Measurements from ENCODE around the gene RSRC2.
"Not testable (repeated sequence)": the region's sequence is repeated elsewhere in the genome, so short reads cannot be mapped to it uniquely, and the experiment has no call there.

RSRC2 gene

DNA sequence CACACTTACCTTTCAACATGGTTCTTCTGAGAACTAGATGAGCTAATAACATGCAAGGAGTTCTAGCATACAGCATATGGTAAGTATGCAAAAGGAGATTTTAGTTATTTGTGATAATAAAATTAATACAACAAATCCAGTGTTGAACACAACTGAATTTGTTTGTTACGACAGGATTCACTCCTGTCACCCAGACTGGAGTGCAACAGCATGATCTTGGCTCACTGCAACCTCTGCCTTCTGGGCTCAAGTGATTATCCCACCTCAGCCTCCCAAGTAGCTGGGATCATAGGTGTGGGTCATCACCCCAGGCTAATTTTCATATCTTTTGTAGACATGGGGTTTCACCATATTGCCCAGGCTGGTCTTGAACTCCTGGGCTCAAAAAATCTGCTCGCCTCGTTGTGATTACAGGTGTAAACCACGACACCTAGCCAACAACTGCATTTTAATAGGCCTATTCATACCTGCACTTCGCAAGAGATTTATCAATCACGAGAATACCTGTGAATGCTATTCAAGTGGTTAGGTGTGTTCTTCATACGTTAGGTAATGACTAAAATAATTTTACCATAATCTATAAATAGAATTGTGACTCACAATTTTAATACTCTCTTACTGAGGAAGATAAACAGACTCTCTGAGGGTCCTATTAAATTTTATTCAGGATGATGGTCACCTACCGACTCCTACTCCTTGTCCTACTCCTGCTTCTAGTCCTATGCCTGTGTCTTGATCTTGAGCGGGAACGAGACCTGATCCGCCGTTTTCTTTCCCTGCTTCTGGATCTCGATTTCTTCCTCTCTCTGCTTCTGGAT lies 10.0 kb downstream of the RSRC2 start:
- DNase-seq, result no peak

DNA sequence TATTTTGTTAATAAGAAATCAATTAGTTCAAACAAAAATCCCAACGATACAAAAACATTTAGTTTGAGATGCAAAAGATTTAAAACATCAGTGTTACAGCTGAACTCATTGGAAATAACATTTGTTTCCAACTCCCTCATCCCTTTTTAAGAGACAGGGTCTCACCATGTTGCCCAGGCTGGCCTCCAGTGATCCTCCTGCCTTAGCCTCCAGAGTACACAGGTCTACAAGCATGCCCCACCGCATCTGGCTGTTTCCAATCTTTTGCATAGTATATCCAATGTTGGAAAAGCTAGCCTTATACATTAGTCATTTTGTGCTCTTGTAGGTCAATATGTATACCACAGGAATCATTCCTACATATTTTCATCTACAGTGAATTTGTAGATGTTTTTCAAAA lies 11.5 kb downstream of the RSRC2 start:
- no peak for DNase-seq

DNA sequence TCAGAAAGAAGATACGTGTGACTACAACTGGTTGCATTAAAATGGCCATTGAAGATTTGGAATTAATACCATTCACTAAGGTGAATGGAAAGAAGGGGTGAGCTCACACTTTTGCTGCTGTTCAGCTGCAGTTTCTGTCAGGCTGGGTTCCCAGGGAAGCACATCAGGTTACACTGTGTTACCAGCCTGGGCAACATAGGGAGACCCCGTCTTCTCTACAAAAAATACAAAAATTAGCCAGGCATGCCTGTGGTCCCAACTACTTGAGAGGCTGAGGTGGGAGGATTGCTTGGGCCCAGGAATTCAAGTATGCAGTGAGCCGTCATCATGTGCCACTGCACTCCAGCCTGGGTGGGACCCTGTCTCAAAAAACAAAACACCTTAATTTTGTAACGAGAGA lies 13.1 kb downstream of the RSRC2 start:
- no peak for DNase-seq

DNA sequence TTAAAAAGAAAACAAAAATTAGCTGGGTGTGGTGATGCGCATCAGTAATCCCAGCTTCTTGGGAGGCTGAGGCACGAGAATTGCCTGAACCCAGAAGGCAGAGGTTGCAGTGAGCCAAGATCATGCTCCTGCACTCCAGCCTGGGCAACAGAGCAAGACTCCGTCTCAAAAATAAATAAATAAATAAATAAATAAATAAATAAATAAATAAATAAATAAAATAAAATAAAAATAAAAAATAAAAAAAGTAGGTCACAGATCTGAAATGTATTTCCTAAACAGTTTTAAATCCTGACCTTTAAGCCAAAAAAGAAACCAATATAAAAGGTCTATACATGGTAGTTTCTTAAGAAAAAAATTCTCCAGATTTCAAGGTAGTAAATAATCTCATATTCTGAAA lies 13.7 kb downstream of the RSRC2 start:
- DNase-seq, result not testable (repeated sequence)

DNA sequence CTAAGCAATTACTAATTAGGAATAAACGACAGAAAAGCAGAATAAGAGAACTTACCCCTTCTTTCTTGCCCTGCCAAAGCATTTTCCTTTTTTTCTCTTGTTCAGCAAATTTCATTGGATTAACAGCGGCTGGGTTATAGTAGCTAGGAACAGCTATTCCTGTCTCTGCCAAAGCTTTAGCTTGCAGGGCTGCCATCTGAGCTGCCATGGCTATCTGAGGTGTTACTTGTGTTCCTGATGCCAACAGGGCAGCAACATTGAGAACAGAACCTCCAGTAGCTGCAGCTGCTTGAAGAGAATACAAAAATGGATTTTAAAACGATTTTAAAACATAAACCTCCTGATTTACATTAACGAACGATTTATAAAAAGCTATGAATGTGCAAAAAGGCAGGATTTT lies 18.6 kb downstream of the RSRC2 start:
- no peak for DNase-seq

DNA sequence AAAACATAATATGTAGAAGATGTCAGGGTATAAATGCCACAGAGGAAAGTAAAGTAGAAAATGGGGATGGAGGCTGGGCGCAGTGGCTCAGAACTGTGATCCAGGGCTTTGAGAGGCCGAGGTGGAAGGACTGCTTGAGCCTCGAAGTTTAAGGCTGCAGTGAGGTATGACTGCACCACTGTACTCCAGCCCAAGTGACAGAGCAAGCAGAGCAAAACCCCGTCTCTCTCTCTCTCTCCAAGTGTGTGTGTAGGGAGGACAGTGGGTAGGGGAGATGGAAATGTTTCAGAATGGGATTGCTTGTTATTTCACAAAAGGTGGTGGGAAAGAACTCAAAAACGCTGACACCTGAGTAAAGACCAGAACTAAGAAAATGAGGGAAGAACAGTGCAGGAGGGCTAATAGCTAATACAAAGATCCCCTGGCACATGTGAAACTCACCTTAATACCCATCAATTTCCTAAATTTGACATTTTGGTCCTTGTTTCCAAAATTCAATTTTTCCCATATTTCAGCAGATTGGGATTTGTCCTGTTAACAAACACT lies 20.3 kb downstream of the RSRC2 start:
- no peak for DNase-seq

DNA sequence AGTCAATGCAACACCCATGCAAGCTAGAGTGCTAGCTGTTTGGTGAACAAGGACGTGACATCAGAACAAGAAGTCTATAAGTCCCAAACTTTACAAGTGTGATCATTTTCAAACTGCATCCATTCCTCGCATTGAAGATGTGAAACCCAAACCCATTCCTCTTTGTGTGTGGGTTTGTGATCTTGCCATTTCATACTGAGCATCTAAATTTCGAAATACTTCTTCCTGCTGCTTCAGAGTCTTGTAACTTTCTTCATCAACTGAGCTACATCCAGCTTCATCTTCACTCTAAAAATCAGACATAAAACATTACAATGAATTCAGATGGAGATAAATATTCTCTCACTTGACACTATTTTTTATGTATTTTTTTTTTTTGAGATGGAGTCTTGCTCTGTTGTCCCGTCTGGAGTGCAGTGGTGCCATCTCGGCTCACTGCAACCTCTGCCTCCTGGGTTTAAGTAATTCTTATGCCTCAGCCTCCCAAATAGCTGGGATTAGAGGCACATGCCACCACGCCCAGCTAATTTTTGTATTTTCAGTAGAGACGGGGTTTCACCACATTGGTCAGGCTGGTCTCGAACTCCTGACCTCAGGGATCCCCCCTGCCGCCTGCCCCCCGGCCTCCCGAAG lies 21.2 kb downstream of the RSRC2 start:
- DNase-seq, result no peak

DNA sequence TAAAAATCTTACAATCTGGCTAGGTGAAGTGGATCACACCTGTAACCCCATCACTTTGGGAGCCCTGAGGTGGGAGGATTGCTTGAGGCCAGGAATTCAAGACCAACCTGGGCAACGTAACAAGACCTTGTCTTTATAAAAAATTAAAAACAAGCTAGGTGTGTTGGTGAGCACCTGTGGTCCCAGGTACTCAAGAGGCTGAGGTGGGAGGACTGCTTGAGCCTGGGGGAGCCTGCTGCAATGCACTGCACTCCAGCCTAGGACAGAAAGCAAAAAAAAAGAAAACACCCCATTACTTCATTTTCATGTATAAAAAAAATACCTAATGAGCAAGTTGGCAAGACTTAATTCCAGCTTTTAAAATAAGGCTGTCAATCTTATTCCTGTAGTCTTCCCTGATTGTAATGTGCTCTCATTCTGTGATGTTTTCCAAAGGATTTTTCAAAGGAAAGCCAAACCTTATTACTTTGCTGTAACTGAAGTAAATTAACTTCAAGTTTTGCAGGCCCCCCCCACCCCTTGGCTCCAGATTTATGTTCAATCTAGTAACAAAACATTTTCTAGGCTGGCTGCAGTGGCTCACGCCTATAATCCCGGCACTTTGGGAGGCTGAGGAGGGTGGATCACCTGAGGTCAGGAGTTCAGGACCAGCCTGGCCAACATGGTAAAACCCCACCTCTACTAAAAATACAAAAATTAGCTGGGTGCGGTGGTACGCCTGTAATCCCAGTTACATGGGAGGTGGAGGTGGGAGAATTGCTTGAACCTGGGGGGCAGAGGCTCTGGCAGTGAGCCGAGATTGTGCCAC lies 22.7 kb downstream of the RSRC2 start:
- DNase-seq, result no peak

DNA sequence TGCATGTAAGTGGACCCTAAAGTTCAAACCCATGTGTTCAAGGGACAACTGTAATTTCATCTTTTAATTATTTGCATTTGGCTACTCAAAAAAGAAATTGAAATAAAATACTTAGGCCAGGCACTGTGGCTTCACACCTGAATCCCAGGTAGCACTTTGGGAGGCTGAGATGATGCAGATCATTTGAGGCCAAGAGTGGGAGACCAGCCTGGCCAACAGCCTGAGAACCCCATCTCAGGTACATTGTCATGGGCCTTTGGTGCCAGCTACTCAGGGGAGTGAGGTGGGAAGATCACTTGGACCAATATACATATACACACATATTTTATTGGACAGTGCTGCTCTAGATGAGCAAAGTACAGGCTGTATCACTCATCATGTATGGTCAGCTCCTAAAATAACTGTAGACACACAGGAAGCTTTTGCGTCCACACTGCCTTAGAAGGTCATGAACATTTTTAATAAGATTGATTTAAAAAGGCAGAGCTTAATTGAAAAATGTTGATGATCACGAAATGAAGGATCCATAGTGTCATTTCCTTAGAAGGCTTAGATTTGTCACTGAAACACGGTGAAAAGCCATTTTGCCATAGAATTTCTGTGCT lies 23.5 kb downstream of the RSRC2 start:
- no peak for DNase-seq

DNA sequence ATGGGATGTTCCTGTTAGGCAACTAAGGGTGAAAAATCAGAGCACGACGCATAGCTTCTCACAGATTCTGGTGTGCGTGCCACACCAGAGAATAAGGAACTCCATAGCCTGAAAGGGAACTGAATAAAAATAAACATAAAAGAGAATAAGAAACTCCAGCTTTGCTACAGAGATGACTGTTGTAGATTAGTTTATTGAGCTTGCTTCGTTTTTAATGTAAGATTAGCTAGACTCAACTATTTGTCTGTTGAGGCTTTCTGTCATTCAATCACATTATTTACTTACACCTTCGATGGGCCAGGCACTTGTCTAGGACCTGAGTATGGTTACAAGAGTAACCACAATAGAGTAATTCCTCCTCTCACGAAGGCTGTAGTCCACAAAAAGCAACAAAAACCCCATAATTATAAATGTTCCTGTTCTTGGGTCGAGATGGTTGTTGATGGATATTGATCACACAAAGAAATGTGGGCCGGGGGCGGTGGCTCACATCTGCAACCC lies 25.2 kb downstream of the RSRC2 start:
- no peak for DNase-seq

DNA sequence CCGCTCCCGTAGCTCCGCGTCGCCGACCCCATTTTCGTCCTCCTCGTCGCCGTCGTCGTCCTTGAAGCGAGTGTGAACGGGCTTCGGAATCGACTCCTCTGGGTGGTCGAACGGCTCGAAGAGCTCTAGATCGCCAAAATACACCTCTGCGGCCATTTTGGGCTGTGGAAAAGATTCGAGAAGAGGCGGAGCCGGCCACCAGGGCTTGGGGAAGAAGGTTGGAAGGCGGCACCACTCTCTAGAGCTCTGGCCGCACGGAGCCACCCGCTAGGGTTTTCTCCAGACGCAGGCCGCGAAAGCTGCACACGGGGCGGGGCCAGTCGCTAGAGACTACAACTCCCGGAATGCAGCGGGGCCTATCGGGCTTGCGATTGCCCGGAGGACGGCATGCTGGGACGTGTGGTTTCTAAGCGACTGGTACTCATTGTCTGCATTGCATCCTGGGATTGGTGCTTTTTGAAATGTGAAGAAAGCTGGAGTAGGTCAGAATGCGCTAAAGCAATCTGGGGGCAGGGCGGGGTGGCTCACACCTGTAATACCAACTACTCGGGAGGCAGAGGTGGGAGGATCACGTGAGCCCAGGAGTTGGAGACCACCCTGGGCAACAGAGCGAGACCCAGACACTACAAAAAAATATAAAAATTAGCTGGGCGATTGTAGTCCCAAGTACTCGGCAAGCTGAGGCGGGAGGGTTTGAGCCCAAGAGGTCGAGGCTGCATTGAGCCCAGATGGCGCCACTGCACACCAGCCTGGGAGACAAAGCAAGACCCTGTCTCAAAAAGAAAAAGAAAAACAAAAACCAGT lies 25.8 kb downstream of the RSRC2 start, which contains the start of gene ZCCHC8:
ZCCHC8 (minus strand) TSS at position 248 of the 804 bp plus-strand sequence; CDS start at position 156, 92 bp downstream.
- peak; percentile 98 for DNase-seq

DNA sequence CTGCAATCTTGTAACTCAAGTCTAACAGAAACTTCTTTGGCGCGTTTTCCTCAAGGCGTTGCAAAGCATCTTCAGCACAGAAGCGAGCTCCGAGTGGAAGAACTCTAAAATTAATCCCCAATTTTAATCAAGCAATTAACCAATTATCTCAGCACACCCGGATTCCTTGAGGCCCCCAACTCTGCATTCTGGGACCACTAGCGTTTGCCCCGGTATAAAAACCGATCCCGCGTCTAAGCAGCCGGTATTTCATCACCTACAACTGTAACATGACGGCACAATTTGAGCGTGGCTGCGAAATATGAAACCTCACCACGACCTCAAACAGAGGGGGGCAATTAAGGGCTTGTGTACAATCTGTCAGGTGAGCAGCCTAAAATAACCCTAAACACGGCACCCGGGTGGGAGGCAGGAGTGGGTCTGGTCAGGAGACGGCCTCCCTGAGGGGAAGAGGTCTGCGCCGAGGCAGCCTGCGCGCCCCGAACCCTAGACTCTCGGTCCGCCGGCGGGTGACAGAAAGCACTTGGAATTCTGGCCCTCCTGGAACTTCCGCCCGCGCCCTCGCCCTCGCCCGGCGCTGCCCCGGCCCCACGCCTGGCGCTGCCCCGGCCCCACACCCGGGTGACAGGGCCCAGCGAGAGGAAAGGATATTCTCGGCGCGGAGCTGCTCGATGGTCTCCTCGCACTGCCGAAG lies 26.6 kb downstream of the RSRC2 start:
- DNase-seq, result peak; percentile 47

DNA sequence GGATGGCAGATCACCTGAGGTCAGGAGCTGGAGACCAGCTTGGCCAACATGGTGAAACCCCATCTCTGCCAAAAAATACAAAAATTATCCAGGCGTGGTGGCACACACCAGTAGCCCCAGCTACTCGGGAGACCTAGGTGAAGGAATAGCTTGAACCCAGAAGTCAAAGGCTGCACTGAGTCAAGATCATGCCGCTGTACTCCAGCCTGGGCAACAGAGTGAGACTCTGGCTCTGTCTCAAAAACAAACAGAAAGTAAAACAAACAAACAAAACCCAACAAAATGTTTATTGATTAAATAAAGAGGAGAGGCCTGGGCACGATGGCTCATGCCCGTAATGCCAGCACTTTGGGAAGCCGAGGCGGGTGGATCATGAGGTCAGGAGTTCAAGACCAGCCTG lies 31.5 kb downstream of the RSRC2 start:
- DNase-seq, result no peak

DNA sequence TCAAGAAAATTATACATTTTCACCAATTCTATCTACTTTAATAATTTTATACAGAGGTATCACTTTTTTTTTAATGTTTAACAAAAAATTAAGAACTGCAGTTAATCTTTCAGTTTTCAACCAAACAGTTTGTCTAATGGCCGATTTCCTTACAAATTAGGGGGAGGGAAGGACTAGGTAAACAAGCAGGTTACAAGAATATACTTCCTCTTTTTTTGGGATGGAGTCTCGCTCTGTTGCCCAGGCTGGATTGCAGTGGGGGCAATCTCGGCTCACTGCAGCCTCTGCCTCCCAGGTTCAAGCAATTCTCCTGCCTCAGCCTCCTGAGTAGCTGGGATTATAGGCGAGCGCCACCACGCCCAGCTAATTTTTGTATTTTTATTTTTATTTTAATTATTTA lies 33.5 kb downstream of the RSRC2 start:
- DNase-seq, result not testable (repeated sequence)

DNA sequence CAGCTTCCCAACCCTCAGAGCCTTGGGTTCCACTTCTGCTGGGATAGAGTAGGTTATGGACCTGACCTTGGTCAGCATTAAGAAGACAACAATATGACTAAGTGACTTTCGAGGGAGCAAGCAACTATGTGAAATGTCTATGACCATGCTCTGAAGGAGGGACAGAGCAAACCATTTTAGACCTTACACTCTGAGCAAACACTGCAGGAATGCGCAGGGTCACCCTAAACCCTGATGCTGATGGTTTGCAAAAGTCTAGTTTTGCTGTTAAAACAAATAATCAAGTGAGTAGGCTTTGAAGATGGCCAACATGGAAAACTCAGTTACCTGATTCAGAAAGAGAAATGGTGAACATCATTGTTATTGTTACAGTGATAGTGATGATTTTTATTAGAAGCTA lies 34.7 kb downstream of the RSRC2 start:
- no peak for DNase-seq

DNA sequence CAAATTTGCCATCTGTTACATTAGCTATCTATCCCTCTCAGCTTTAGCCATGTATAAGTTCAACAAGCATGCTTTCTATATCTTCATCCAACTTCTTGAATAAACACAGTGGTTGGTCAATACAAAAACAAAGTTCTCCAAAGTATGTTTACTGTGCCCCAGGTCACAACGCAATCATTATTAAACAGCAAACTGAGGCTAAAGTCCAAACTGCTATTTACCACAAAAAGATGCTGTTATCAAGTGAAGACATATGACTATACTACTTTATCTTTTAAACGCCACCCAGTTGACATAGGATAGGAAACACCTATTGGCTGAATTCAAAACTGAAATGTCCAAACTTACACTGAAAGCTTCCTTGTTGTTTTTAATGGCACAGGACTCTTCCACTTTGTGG lies 37.7 kb downstream of the RSRC2 start:
- no peak for DNase-seq

DNA sequence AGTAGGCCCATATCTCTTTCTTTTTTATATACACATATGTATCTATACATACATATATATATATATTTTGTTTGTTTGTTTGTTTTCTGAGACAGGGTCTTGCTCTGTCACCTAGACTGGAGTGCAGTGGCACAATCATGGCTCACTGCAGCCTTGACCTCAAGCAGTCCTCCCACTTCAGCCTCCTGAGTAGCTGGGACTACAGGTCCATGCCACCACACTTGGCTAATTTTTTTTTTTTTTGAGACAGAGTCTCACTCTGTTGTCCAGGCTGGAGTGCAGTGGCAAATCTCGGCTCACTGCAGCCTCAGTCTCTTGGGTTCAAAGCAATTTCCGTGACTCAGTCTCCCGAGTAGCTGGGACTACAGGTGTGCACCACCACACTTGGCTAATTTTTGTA lies 38.9 kb downstream of the RSRC2 start:
- not testable (repeated sequence) for DNase-seq

DNA sequence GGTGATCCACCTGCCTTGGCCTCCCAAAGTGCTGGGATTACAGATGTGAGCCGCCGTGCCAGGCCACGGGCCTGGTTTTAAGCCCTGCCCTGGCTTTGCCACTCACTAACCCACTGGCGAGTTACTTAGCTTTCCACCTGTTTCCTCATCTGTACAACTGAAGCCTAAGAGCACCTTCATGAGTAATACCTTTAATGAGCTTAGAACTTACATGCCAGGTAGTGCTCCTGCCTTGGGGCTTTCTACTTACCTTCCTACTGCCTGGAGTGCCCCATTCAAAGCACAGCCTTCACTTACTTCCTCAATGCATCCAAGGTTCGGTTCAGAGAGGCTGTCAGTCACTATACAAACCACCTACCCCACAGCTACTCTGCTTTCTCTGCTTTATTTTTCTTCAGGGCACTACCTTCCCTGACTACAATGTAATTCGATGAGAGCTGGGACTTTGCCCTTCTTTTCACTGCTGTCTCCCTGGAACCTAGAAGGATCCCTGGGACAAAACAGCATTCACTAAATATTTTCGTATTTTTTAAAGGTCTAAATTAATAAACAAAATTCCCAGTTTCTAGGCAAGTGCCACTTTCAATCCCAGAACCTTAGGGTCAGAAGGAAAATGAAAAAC lies 39.8 kb downstream of the RSRC2 start:
- no peak for DNase-seq

DNA sequence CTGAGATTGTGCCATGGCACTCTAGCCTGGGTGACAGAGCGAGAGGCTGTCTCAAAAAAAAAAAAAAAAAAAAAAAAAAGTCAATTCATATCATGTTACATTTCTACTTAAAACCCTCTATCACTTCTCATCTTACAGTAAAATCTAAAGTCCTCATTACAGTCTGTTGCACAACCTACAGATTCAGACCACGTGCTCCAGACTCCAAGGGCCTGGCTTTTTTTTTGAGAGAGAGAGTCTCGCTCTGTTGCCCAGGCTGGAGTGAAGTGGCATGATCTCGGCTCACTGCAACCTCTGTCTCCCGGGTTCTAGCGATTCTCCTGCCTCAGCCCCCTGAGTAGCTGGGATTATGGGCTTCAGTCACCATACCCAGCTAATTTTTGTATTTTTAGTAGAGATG lies 40.4 kb downstream of the RSRC2 start:
- not testable (repeated sequence) for DNase-seq

DNA sequence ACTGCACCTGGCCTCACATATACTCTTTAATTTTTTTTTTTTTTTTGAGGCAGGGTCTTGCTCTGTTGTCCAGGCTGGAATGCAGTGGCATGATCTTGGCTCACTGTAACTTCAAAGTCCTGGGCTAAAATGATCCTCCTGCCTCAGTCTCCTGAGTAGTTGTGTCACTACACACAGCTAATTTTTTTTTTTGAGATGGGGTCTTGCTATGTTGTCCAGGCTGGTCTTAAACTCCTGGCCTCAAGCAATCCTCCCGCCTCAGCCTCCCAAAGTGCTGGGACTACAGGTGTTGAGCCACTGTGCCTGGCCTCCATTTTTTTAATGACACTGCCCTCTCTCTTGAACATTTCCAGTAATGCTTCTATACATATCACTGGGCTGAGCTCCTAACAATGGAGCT lies 42.4 kb downstream of the RSRC2 start:
- DNase-seq, result not testable (repeated sequence)

DNA sequence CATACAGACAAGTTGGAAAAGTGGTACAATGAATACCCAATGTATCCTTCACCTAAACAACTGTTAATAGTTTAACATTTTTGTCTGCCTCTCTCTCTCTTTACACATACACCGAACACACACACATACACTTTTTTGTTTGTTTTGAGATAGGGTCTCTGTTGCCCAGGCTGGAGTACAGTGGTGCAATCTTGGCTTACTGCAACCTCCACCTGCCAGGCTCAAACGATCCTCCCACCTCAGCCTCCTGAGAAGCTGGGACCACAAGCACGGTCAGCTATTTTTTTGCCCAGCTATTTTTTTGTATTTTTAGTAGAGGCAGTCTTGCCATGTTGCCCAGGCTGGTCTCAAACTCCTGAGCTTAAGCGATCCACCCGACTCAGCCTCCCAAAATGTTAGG lies 42.8 kb downstream of the RSRC2 start:
- DNase-seq, result no peak

Data from NCI-H2227 treated with DMSO at 0.1 percent for 48 hours (cell line).